ENCODE measurements around the gene SLC23A2. TPM values are rescaled to one million over a fixed set of nuclear protein-coding genes. Genes with fewer than 3 reads are reported as not detected.

The SLC23A2 gene
- polyA plus RNA-seq, 1 of the 3 experiments (the other 2 are of a cell fraction), result 14.0 TPM

GRCh38 chr20:4985658-4986057 is 15.7 kb downstream of the SLC23A2 start:
- Histone ChIP-seq H3K4me2 (no peak overlapping the region), H3K27ac (ENCODE audit: low read depth in 2 of 2, low read length in 1 of 2) (no peak overlapping the region), H3F3A (replicated peaks; ENCODE audit: insufficient read depth) (no peaks in the 10 kb centered on the region), H2AFZ (ENCODE audit: low read depth) (no peak overlapping the region), H3K27me3 (ENCODE audit: insufficient read depth) (no peaks in the 10 kb centered on the region), H3K4me3 (ENCODE audit: low read depth in 2 of 2, low read length in 1 of 2) (no peak overlapping the region), H3K36me3 (replicated peaks in 1 of 2; ENCODE audit: control insufficient read depth in 1 of 2, insufficient read depth in 2 of 2, low read length in 1 of 2) (no peaks in the 10 kb centered on the region), H3K9me2 (no peaks in the 10 kb centered on the region), H3K9ac (no peak overlapping the region), H3K9me3 (no peaks in the 10 kb centered on the region), H4K20me1 (ENCODE audit: insufficient read depth) (no peaks in the 10 kb centered on the region), H3K4me1 (ENCODE audit: control insufficient read depth in 1 of 2, insufficient read depth in 2 of 2, low read depth in 1 of 2, low read length in 1 of 2) (peaks cover 0 to 3% of the 10 kb centered on the region in 2 experiments; a peak in 1 of 4 replicates), H3K79me2 (ENCODE audit: insufficient read depth) (peaks cover 23% of the 10 kb centered on the region; the same call in 1 of the 2 replicates)
- ChIA-PET CTCF (interaction anchor here (1.1 kb wide), 1 partner anchor 115 kb away, joined by 3 read pairs; no protein-coding TSS in a partner anchor), POLR2A (no interaction called here)
- 94% methylated on average over 3 of the region's 3 CpGs for WGBS (ENCODE audit: low lambda C conversion rate)
- TF ChIP-seq FOSL2 (IDR thresholded peaks at IDR 0.05; ENCODE audit: borderline replicate concordance, low read depth) (no peak), JUND (IDR thresholded peaks at IDR 0.05) (no peak), REST (IDR thresholded peaks at IDR 0.05; ENCODE audit: low read depth, low read length) (no peak), PBX3 (IDR thresholded peaks at IDR 0.05) (no peak), USF2 (IDR thresholded peaks at IDR 0.05; ENCODE audit: borderline replicate concordance, low read depth, low read length) (no peak), GATA2 (CRISPR knock-in tag; IDR thresholded peaks at IDR 0.05) (no peak), POLR2AphosphoS5 (IDR thresholded peaks at IDR 0.05; ENCODE audit: low read depth, low read length) (no peak), FOXM1 (IDR thresholded peaks at IDR 0.05; ENCODE audit: low read depth) (no peak), SMC3 (IDR thresholded peaks at IDR 0.05; ENCODE audit: low read depth, low read length) (no peak), GABPA (IDR thresholded peaks at IDR 0.05; ENCODE audit: low read depth) (no peak), EP300 (IDR thresholded peaks at IDR 0.05; ENCODE audit: borderline replicate concordance in 1 of 2, low read depth in 1 of 2, low read length in 1 of 2) (no peak), SIN3A (IDR thresholded peaks at IDR 0.05; ENCODE audit: borderline replicate concordance, low read depth, low read length) (no peak), NRF1 (IDR thresholded peaks at IDR 0.05; ENCODE audit: low read depth, low read length) (no peak)
- DNase-seq, result peak; percentile 61
